Effector CD4-positive, alpha-beta T cell (primary cell): ENCODE measurements around the gene ISYNA1.

ENCODE experiments used
- DNase-seq: peaks from one replicate; pipeline ENCODE4 v3.0.0-alpha.2; 2020
- total RNA-seq: gene quantifications from one replicate; lab custom pipeline; 2026; lab: John Stamatoyannopoulos, UW

Gene ISYNA1
- 25.3 reads per million, percentile 52 among the genes with 10 or more reads in this experiment for total RNA-seq

DNA sequence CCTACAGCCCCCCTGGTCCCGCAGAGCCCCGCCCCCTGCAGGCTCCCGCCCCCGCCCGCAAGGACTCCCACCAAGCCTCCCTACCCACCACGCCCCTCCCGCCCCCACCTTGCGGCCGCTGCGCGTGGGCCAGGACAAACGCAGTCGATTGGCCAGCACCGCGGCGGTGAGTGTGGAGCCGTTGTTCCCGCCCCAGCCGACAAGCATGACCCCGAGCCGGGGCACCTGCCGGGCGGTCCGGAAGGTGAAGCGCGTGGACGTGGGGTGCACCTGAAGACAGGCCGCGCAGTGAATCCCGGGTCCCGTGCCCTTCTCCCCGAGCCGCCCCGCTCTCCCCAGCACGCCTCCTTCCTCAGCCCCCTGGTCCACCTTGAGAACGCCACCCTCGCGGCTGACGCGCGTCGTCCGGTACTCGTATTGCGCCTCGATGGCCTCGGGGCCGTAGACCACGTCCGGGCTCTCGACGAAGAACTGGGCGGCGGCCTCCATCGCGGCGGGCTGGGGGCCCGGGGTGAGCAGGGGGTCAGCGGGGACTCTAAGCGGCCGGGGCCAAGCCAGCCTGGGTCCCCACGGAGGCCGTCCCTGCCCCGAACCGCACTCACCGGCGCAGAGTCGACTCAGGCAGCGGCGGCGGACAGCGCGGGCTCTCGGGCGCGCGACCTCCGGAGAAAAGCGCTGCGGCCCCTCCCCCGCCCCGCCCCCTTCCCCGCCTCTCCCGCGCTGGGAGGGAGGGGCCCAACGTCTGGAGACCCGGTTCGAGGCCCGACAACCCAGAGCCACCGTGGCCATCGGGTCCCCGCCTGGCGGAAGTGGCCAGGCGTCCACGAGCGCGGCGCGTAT, at the start of gene ISYNA1:
Gene ISYNA1, minus strand, starts transcription at position 643 of the 840 bp plus-strand sequence. Its CDS starts 154 bp downstream, at position 489.
- DNase-seq = peak; percentile 56

DNA sequence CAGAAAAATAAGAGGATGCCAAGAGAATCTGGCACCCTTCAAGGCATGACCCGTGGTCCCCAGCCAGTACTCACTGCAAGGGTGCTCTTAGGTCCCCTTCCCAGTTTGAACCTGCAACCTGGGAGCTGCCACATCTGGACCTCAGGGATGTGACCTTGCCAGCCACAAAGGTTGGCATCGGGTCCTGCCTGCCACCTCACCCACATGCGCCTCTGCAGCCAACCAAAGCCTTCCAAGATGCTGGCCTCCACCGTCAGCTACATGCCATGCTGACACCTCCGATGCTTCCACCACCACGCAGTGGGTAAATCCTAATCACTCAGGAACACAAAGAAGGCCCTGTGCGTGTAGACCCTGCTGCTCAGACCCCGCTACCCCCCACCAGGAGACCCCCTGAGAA, 48.8 kb upstream of the ISYNA1 start:
- DNase-seq = no peak

DNA sequence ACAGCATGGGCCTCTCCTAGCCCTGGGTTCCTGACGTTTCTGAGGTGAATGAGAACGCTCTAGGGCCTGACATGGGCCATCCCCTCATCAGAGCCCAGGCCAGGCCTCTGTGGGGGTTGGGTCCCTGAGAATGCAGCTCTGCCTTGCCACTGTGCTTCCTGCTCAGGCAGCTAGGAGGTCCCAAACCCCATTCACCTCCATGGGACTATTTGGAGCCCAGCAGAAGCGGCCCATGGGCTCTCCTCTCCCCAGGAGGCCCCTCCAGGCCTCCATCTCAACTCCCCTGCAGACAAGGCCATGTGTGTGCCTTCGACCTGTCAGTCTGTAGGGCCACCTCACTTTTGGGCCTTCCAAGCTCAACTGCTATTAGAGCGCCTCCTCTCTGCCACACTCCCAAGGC, 47.1 kb upstream of the ISYNA1 start:
- DNase-seq = no peak

DNA sequence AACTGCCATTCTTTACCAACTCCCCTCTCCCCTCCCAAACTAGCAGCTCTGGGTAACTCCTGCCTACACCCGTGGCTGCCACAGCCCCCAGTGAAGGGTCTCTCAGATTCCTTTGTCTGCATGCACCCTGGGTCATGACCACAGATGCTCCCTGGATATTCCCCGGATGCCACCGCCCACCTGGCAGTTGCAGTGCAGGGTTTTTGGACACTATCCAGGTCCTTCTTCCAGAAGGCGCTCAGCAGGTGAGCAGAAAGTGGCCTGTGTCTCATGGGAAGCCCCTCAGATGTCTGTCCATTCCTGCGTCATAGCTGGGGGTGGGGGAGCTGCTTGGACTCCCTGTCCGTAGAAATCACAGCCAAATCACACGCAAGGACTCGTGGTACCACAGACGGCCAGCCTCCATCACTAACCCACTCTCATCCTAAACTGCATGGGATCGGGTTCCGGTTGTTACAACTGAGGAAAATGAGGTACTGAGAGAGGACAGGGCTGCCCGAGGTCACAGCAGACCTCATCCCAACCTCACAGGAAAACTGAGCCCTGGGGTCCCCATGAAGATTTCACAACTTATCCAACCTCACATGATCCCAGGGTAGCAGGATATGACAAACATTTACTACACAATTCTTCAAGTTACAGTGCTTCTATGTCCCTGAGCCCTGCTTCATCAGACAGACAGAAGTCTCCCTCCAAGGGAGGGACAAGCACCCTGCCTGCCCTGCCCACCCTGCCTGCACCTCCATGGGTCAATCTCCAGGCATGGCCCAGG, 45.4 kb upstream of the ISYNA1 start:
- no peak for DNase-seq

DNA sequence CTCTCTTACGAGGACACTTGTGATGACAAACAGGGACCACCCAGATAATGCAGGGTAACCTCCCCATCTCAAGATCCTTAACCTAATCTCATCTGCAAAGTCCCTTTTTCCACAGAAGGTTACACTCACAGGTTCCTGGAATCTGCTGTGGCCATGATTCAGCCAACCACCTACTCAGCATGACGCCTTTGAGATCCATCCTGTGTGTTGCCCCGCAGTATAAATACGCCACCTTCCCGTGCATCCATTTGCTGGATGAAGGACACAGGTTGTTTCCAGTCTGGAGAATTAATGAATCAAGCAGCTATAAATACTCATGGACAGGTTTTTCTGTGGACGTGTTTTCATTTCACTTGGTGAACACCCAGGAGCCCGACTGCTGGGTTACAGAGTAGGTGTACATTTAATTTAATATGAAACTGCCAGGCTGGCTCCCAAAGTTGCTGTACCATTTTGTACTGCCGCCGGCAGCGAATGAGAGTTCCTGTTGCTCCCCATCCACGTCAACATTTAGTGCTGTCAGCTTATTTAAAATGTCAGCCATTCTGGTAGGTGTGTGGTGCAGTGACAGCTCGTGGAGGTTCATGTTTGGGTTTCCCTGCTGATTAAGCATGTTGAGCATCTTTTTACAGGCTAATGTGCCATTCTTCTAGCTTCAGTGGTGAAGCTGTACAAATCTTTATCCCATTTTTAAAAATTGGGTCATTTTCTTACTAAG, 43.7 kb upstream of the ISYNA1 start:
- DNase-seq = no peak

DNA sequence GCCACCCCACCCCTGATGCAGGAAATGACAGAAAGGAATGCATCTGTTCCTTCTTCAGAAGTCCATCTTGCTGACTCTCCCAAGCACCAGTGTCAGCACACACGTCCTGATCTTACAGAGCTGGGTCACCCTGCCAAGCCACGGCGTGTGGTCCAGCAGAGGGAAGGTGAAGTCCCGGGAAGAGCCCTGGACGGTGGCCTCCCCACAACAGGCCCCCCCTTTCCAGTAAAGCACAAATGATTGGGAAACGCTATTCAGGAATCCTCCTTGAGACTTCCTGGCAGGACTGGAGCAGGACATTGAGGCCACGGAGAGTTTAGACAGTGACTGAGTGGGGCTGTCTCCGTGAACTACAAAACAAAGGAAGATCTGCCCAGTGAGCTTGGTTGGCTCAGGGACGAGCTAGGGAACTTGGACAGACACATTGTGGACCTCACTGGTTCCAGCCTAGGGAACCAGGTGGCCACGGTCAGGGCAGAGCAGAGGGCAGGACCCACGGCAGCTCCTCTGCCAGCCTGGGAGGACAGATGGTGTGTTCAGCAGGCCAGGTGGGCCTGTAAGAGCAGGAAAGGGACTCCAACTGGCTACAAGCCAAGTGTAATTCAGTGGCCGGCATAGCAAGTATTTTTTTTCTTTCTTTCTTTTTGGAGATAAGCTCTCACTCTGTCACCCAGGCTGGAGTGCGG, 42.2 kb upstream of the ISYNA1 start:
- DNase-seq = no peak

DNA sequence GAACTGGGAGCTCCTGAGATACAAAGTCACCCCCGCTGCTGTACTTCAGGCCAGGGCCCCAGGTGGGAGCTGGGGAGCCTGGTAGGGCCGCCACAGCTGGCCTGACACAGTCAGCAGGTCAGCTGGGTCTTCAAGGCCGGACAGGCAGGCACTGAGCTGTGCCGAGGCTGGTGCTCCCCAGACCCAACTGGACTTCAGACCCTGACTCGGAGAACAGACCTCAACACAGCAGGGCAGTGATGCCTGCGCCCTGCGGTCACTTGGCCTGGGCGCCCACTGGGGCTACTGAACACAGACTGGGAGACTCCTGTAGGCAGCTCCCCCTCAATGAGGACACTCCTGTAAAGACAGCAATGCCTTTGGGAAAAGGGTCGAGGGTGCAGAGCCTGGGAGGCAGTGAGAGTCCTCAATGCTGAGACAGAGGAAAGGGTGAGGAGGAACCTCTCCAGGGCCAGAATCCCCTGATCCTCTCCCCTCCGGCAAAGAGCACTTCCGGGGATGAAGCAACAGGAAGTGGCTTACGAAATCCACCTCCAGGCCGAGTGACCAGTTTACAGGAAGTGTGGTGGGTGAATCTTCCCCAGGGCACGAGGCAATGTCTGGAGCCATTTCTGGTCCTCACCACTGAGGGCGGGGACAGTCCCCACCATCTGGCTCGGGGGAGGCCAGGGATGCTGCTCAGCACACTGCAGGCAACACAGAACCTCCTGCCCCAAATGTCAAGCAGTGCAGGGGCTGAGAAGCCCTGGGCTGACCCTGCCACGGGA, 40.8 kb upstream of the ISYNA1 start:
- peak; percentile 48 for DNase-seq

DNA sequence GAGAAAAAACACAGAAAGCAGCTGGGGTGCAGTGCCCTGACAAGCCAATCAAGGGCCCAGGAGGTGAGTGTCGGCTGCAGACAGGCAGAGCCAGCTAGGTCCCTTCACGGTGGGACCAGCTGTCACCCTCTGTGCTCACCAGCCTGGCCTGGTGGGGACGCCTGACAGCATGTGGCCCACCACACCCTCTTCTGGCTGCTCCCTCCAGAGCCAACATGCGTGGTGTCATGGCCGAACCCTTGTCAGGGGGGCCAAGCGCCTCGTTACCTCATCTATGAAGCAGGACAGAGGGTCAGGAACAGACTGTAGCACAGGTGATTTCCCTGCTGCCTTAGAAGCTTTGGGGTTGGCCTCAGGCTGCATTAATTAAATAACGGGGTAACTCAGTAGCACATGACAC, 40.0 kb upstream of the ISYNA1 start:
- no peak for DNase-seq

DNA sequence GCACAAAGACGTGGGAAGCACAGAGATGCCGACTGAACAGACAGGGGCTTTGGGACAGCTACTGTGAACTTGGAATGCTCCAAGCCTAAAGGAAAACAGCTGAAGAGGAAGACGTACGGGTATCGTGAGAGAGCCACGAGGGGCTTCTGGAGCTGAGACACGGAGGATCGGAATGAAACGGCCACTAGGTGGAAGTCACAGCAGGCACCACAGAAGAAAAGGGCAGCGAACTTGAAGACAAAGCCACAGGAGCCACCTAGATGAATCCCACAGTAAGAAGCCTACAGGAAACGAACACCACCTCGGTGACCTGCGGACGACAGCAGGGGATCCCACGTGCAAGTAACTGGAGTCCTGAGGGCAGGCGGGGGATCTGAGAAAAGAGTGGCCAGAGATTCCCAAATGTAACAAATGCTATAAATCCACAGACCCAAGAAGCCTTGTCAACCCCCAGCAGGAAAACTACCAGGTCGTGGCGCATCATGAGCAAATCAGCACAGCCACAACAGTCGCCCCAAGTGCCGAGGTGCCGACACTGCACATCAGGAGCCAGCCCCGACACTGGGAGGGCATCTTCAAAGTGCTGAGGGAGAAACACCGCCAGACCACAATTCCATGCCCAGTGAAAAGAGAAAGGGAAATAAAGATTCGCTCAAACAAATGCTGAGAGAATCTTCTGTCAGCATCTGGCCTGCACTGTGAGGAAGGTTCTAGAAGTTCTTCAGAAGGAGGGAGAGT, 39.3 kb upstream of the ISYNA1 start:
- DNase-seq = no peak

DNA sequence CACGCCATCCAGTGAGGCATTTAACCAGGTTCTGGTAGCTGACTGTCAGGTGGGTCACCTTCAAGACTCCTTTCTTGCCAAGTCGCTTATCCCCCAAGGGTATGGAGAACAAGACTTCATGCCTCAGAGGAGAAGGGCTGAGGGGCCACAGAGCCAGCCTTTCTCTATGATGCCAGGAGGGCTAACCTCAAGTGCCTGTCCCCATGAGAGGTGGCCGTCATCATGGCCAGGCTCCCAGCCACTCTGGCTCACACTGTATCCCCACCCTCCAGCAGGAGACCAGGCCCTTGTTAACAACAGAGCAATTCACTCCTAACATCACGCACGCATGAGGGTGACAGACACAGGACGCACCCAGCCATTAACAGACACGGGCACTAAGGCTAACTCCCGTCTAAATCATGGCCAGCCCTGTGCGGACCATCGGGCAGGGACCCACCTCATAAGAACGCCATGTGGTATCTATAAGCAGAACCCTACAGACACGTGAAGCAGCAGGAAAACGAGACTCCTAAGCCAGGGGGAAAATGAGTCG, 38.6 kb upstream of the ISYNA1 start:
- DNase-seq = no peak

DNA sequence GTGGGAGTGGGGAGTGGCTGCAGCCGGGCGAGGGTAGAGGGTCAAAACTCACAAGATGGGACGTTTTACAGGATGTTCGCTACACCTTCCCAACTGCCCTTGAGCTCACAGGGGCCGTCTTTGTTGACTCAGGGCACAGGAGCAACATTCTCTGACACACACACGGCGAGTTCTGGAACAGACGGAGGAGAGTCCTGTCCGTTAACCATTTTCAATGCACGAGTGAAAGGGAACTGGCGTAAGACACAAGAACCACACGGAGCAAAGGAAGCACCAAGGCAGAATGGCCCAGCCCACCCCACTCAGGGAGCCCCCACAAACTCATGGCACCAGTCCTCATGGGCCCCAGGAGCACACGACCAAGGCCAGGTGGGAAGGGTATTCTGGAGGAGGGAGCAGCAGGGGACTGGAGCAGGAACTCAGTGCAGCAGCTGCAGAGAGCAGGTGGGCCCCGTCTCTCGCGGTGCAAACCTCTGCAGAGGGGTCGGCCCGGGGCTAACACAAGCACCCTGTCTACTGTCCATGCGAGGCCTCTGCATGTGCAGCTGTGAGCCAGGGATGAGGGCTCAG, 37.9 kb upstream of the ISYNA1 start:
- no peak for DNase-seq

DNA sequence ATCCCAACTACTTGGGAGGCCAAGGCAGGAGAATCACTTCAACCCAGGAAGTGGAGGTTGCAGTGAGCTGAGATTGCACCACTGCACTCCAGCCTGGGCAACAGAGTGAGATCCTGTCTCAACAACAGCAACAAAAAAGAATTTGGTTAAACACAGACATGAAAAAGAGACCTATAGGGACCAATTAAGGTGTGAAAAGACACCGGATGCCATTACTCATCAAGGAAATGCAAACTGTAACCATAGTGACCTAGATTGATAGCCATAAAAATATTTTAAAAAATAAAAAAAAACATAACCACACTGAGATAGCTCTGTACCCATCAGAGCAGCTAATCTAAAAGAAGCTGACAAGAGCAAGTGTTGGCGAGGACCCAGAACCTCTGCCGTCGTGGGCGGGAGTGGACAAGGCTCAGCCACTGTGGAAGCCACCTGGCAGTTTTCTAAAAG, 37.1 kb upstream of the ISYNA1 start:
- peak; percentile 26 for DNase-seq

DNA sequence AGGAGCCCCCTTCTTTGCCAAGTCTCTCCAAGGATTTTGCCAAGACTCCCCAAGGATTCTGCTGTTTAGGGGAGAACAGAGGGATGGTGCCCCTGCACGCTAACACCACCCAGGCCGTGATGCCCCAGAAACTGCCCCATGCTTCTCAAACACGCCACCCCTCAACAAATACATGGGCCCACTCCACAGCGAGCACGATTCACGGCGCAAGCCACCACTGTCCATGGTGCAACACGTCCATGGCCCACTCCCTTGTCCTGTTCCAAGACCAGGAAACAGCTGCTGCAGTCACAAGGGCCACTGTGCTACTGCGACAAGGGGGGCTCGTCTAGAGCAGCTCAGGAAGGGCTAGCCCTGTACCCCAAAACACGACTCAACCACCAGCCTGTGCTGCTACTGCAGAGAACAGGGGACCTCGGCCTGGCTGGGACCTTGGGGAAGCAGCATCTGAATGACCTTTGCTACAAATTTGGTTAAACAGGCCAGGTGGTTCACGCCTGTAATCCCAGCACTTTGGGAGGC, 36.5 kb upstream of the ISYNA1 start:
- DNase-seq = no peak

DNA sequence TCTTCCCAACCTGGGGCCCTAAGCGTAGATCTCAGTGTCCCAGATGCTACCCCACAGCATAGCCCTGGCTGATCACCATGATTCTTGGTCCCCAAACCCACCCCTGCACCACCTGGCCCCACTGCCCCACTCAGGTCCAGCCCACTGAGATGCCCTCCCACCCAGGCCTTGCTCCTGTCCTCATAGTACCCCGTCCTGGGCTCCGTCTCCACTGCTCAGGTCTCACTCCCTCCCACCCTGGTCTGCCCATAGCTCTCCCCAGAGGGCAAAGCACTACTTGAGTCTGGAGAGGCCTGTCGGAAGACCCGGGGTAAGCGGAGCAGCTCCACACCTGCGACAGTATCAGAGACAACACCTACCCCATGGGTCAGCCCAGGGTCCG, 35.8 kb upstream of the ISYNA1 start:
- no peak for DNase-seq

DNA sequence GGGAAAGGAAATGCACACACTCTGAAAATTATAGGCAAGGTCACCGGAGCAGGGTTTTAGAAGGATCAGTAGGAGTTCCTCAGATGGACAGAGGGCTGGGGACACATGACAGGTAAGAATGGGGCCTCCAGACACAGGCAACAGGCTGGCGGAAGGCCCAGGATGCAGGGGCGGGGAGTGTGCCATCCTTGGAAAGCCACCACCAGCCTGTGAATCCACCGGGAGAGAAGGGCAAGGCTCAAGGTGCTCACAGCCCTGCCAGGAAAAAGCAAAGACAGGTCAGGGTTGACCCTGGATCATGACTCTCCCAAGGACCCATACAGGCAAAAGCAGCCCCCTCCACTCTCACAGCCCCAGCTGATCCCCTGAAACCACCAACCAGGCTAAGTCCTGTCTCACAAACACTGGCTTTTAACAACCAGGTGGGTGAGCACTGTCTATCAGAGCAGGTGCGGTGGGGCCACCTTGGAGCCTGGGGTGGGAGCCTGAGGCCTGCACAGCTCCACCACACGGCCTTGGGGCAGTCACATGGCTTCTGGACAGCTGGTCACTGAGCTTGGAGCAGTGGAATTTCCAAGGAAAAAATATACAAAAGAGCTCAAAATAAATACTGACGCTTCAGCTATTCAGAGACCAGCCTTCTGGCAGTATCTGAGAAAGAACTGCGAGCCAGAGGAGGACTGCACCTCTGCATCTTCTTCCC, 35.2 kb upstream of the ISYNA1 start:
- no peak for DNase-seq

DNA sequence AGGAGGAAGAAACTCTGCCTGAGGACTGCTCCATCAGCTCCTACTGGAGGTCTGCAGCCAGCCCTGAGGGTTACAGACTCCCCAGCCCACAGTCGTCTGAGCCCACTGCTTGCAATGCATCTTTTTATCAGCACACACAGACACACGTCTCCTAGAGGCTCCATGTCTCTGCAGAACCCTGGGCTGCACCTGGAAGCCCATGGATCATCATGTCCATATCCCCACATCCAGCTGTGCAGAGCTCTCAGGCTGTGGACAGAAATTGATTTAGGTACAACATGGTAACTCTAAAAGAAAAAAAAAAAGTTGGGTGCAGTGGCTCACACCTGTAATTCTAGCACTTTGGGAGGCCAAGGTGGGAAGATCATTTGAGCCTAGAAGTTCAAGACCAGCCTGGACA, 32.9 kb upstream of the ISYNA1 start:
- DNase-seq = no peak

DNA sequence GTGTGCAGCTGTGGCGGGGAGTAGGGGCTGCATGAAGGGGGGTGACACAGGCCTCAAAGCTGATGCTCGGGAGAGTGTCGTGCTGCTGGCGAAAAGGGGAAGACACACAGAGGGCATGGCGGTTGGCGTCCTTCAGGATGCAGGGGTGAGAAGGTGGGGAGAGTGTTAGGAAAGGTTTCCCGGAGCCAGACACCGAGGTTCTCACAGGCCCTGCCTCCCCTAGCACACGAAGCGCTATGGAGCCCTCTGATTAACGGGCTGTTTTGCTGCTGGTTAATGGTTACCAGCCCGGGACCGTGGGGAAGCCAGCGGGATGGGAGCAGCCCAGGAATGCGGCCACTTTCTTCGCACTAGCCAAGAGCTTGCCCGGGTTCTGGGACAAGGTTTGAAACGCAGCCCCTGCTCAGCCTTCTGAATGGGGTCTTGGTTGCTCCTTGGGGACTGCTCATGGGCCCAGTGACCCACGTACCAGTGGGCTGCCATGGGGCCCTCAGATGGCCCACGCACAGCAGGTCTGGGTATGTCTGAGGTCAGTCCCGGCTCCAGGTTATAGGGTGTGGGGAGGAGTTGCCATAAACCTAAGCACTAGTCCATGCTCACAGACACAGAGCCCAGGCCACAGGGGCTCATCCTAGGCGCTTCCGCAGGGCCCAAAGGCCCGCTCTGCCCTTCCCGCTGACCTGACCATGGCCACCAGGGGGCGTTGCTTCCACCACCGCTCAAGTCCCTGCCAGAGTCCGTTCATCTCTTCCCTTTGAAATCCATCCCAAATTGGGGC, 31.3 kb upstream of the ISYNA1 start:
- peak; percentile 48 for DNase-seq

DNA sequence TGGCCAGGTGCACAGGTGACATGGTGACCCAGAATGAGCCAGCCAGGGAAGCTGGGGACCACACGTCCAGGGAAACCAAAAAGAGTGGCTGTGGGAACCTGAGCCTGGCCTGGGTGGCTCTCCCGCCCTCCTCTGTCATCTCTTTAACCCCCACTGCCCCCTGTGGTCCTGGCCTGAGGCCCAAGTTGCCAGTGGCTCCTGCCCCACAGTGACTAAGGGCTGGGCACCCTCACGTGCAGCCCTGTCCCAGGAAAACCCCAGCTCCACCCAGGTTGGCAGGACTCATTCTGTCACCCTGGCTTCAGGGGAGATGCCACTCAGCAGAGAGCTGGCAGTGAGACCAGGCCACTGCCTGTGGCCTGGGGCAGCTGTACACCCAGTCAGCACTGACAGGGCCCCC, 30.6 kb upstream of the ISYNA1 start:
- no peak for DNase-seq

DNA sequence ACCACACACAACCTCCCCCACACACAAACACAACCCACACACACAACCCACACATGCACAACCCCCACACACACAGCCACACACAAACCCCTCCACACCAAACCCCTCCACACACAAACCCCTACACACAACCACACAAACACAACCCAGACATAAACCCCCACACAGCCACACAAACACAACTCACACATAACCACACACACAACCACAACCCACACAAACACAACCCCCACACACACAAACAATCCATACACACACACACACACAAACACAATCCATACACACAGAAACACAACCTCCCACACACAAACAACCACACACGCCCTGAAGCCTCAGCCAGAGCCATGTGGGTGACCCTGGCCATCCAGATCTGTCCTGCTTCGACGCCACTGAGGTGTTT, 30.0 kb upstream of the ISYNA1 start:
- no peak for DNase-seq
